HG03378 (cell line): Measurements from ENCODE around the gene NEURL1.

Source experiments
- ATAC-seq: cut with Tn5 transposase; IDR thresholded peaks from one replicate; pipeline ENCODE4 v1.9.1; 2021; ENCODE audit warnings: mild to moderate bottlenecking, moderate library complexity; ENCODE audit not compliant: unreplicated experiment

The NEURL1 gene

DNA sequence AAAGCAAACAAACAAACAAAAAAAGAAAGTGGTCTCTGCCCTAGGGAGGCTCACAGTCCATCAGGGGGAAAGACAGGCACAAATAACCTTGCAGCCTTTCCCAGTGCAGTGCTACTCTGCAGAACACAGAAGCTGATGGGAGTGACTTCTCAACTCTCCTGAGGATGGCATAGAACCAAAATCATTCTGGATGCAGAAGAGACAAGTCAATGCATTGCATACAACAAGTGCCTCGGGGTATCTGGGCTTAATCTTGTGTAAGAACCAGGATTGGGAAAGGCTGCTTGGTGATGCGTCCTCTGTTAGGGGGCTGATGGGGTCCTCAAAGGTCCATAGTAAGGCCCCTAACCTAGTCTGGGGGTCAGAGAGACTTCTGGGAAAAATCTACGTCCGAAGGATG is 68.9 kb downstream of the NEURL1 start:
- ATAC-seq: no peak

DNA sequence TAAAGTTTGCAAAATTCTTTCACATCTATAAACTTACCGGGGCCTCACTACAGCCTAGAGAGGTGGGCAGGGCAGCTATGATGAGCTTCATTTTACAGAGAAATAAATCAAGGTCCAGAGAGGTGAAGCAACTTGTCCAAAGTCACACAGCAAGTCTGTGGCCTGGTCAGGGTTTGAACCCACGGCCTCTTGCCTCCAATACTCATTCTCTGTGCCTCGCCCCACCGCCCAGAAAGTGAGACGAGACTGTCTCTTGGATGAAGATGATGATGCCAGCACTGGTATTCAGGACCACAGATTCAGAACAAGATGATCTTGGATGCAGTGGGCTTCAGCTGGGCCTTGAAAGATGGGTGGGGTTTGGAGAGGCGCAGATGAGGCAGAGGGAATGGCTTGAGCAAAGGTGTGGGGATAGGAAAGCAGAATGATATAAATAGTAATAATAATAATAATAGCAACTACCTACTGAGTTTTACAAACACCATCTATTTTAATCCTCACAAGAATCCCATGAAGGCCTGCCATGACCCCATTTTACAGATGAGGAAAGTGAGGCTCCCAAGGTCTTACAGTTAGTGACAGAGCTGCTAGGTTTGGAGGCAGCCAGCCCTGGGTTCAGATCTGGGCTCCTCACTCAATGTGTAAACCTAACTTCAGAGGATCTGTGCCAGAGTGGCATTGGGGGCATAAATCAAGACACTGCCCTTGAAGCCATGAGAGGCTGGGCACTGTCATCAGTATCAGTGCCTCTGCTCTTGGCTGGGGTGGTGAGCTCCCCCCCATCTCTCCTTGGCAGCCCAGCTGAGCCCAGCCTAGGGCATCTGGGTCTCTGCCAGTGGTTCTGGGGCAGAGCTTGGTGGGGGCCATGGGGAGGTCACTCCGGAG is 70.0 kb downstream of the NEURL1 start:
- no peak for ATAC-seq

DNA sequence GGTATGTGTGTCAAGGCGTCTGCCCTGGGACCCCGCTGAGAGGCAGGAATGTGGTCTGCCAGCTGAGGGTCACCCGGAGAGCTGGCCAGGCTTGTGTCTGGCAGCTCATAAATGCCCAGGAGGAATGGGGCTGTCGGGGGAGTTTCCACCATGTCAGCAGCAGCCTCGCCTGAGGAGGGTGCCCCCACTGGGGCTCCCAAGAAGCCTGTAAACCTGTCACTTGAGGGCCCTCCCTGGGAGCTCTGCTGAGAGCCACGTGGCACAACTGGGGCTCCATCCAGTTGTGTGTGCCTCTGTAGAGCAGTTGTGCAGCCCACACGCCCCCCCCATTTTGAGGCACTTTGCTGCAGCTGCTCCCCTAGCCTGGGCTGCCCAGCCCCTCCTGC is 70.6 kb downstream of the NEURL1 start:
- no peak for ATAC-seq

DNA sequence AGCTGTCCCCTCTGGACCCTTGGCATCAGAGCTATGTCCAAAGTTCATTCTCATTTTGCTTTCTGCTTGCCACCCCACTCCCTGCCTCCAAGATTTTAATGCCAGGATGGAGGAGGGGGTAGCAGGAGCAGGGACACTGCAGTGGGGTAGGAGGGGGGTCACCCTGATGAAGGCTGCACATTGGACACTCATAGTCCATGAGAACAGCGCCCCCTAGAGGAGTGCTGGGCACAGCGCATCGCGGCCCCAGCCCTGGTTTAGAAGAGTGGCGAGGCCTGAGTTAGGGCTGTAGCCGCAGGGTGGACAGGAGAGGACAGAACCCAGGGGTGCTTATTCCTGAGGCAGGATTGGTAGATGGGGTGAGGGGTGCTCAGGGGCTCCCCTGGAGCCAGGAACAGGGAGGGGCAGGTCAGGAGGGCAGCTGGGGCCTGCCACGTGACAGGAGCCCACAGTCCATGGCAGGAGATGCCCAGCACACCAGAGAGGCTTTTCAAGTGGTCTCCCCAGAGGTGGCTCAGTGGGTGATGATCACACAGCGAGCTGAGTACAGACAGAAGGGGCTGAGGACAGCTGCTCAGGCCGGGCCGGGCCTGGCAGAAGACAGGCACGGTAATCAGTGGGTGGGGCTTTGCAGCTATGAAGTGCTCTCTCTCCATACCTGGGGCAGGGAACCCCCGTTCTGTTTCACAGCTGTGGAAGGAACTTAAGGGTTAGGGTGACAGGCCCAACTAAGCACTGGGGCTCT is 71.4 kb downstream of the NEURL1 start:
- ATAC-seq: no peak

DNA sequence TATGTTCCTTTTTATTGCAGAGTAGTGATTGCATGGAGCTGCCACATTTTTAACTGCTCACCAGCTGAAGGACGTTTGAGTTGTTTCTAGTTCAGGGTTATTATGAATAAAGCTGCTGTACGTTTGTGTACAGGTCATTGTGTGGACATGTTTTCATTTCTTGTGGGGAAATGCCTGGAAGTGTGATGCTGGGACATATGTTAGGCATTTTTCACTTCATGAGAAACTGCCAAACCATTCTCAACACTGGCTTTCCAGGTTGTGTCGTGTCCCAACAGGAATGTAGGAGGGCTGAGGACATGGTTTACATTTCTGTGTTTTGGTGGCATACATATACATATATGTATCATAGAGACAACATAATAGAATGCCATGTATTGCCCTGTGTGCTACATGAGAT is 73.0 kb downstream of the NEURL1 start:
- no peak for ATAC-seq

DNA sequence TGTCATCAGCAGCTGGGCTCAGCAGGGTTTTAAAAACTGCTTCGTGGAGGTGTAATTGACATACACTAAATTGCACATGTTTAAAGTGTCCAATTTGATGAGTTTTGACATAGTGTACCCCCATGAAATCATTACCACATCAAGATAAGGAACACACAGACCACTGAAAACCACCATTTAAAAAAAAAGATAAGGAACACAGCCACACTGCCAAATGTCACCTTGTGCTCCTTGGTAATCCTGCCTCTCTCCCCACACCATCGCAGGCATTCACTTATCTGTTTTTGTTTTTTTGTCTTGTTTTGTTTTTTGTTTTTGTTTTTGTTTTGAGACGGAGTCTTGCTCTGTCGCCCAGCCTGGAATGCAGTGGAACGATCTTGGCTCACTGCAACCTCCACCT is 75.0 kb downstream of the NEURL1 start:
- ATAC-seq: no peak

DNA sequence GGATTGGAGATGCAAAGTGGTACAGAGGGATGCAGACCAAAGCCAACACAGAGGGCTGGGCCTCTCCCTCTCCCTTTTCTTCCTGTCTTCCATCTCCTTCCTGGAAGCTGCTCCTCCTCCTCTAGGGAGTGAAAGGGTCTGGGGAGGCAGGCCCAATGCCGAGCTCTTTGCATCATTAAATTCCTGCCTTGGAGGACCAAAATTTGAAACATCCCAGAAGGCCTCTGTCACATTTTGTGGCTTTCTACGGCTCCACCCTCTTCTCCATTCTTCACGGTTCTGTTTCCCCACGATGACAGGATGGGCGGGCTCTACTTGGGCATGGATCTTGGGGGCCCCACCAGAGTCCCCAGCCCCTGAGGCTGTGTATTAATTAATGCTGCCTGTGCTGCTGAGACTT is 76.4 kb downstream of the NEURL1 start:
- no peak for ATAC-seq

DNA sequence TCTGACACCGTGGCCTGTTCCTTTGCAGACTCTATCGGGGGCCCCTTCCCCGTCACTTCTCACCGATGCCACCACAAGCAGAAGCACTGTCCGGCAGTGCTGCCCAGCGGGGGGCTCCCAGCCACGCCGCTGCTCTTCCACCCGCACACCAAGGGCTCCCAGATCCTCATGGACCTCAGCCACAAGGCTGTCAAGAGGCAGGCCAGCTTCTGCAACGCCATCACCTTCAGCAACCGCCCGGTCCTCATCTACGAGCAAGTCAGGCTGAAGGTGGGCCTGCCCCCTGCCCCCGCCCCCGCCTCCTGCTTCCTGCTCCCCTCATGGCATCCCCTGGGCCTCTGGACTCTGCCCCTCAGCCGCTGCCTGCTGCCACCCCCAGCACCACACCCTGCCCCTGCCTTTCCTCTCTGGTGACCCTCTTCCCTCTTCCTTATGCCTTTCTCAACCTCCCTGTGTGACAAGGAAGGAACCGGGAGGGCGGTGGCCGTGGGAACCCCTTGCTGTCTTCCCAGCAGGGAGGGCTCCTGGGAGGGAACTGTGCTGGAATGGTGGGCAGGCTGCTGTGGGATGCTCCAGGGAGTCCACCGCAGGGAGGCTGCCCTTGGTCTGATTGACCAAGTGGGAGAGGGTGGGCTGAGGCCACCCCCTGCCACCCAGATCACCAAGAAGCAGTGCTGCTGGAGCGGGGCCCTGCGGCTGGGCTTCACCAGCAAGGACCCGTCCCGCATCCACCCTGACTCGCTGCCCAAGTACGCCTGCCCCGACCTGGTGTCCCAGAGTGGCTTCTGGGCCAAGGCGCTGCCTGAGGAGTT is 77.5 kb downstream of the NEURL1 start:
- ATAC-seq: no peak

DNA sequence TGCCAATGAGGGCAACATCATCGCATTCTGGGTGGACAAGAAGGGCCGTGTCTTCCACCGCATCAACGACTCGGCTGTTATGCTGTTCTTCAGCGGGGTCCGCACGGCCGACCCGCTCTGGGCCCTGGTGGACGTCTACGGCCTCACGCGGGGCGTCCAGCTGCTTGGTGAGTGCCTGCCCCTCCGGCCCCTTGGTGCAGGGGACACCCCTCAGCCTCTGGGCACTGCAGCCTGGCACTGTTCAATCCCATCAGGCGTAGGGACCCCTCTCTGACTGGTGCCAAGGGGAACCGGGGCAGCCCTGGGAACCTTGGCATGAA is 78.1 kb downstream of the NEURL1 start:
- ATAC-seq: no peak

DNA sequence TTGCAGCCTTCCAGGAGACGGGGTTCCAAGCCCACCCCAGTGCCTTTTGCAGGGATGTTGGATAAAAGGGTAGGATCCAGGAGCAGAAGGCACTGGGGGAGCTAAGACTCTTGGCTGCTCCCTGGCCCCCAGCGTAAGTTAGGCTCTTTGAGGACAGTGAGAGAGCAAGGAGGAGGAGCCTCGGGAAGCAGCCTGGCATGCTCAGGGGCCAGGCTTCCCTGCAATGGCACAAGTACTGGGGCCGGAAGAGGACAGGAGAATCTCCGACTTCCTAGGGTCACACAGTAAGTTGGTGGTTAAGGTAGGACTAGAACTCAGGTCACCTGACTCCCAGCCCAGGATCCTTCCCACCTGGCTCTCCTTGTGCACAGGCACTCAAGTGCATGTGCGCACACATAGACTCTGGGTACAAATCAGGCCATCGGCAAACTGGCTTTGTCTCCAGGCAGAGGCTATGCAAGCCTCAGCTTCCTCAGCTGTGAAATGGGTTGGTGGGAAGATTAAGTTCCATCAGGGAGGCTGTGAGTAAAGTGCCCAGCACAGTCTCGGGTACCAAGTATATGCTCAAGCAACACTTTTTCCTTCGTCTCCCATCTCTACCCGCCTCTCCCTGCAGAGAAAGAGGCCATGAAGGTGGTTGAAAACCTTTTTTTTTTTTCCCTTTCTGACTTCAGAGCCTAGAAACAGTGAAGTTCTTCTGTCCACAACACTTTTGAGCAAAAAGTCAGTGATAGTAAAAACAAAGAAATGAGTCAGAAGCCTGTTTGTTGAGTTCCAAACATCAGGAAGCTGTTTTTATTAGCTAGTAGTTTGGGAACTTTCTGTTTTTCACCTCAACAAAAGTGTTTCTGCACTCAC is 79.1 kb downstream of the NEURL1 start:
- no peak for ATAC-seq

DNA sequence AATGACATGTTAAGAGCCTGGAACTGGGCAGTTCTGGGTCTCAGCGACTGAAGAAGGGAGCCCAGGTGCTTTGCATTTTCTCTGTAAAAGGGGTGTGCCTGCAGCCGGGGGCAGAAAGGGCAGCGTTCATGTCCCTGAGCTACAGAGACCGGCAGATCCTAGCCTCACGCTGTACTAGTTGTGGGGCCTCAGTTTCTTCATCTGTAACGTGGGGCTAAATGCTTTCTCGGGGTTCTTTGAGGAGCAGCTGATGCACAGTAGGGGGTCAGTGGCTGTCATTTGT is 79.6 kb downstream of the NEURL1 start:
- no peak for ATAC-seq

DNA sequence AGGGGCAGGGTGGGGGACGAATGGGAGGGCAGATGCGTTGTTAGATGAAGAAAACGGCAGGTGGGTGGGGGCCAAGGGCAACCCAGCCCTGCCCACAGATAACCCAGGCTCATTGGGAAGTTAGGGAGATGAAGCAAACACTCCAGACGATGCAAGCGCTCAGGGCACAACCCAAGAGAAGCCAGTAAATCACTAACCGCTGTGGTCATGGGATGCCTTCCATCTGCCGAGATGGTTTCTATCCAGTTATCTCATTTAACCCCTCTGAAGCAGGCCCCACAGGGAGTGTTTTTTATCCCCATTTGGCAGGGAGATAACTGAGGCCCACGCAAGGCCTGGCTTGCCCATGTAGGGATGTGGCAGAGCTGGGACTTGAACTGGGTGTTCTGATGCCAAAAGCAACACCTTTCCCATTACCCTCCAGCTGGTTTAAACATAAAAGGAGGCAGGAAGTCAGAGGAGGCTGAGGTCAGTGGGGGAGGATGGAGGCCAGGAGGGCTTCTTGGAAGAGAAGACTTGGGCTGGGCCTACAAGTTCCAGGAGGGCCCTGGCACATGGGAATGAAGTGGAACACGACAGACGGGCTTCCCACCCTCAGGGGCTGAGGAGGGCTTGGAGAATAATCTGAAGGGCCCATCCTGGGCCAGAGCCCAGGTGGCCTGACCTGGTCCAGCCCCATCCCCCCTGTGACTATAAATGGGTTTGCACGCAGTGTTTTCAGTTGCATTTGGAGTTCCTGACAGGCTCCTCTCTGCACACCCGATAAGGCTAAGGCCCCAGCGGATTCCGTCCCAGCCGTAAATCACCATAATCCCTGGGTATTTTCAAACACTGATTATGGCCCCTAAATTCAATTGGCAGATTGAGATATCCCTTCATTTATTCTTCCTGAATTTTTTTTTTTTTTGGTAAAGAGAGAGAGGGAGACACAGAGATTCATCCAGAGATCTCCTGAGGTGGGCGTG is 80.9 kb downstream of the NEURL1 start:
- ATAC-seq: no peak

DNA sequence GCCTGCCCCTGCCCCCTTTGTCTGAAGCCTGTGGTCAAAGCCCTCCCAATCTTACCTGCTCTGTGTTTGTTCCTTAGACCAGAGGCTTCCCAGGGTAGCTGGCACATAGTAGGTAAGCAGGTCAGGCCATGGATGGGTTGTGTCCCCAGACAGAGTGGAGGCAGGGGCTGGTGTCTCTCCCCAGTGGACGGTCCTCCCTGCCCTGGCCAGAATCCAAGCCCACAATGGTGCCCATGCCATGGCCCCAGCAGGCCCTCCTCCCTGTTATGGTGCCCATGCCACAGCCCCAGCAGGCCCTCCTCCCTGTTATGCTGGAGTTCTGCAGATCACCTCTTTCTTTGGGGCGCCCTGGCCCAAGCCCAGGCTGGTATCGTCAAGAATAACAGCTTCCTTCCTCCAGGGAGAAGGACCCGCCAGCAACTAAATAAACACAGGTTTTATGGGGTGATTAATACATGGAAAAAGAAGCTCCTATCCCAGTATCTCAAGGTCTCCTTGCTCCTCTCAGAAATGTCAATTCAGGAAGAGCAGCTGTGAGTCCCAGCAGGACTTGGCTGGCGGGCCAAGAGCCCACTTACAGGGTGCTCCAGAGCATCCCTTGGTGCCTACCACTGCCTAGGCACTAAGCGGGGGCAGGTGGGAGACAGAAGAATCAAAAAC is 82.0 kb downstream of the NEURL1 start:
- ATAC-seq: no peak

DNA sequence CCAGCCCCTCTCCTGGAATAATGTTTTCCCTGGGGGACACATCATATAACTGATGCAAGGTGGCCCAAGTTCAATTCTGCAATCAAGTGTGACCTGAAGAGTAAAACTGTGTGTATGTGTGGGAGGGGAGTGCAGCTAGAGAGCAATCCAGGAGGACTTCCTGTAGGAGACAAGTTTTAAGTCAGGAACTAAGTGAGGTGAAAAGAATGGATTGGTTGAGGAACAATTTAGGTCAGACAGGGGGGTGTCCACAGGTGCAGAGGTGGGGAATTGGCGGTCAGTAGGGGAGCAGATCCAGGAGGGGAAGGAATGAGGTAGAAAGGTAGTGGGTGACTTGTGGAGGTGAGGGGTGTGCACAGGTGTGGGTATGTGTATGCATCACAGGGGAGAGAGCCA is 82.6 kb downstream of the NEURL1 start:
- no peak for ATAC-seq

DNA sequence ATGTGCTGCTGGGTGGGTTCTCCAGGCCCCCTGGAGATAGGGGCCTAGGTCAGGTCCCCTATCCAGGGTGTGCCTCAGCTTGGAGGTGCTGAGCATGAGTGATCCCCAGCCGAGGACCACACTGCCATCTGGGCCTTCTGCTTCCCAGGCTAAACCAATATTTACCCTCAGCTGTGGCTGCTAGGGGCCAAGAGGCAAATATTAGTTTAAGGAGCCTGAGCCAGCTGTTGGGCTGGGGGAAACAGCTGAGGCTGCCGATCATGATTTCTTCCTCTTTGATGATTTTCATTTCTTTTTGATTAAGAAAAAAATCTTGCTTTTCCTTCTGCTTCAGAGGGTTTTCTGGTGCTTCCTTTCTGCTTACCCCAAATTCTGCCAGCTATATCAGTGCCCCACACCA is 83.4 kb downstream of the NEURL1 start:
- no peak for ATAC-seq

DNA sequence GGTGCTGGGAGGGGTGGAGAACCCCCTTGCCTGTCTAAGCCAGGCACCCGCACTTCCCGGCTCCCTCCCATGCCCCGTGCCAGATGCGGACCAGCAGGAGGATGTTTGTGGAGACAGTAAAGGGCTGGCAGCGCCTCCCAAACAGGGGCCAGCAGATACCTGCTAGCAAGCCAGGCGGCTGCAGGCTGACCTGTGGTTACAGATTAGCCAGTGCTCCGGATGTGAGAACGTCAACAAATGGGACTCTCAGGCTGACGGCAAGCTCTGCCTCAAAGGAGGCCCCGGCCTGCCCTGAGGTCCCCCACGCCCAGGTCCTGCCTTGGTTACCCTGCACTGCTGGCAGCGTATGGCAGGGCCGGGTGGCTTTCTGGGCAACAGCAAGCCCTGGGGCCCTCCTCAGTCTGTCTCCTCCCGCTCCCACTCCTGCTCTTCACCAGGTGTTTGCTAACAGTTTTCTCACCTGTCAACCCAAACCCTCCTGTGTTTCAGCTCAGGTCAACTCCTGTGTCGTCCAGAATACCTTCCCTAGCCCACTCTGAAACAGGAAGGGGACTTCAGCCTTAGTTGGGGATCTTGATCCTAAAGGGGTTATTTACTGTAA is 85.4 kb downstream of the NEURL1 start:
- no peak for ATAC-seq

DNA sequence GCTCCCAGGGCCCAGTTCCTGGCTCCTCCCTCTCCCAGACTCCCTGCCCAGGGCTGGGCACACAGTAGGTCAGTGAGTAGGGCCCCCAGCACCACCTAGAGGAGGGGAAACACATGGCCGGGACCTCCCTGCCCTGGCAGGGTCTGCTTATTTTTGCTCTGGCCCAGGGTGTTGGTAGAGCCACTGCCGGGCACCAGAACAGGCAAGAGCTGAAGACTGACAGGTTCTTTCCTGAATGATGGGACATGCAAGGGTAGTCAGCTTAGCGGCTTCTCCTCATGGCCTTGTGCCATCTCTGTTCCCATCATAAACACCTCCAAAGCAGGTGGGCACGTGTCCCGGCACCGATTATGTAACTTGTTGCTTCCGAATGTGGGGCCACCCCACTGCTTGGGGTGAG is 86.5 kb downstream of the NEURL1 start:
- ATAC-seq: no peak

DNA sequence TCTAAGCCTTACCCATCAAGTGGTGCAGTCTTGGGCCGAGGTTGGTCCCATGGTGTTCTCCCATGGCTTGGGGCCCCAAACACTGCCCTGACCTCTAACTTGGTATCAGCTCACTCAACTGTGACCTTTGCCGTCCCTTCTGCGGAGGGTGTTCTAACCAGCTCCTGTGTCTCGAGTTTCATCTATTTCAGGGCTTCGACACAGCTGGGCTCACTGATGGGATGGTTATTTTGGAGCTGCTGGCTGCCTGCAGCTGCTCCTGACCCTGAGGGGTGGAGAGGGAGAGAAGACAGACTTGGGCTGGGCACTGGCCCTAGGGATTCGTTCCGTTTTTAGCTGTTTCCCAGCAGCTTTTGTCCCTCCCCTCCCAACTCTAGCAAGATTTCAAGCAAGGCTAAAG is 86.9 kb downstream of the NEURL1 start:
- no peak for ATAC-seq

DNA sequence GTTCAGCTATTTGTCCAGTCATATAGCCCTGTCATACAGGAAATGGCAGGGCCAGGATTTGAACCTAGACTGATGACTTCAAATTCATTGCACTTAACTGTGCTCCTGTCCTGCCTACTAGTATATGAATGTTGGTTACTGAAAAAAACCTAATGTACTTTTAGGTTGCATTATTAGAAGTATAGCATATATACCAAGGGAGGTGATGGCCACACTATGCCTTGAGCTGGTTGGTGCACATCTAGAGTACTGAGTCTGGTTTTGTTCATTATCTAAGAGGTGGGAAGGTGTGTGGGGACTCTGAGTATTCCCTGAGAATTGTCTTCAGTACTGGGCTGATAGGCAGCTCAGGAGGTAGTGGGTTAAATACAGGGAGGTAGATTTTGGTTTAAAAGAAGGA is 88.0 kb downstream of the NEURL1 start:
- ATAC-seq: no peak
